Measurements from ENCODE around the gene B4GALNT2.

B4GALNT2 gene

DNA sequence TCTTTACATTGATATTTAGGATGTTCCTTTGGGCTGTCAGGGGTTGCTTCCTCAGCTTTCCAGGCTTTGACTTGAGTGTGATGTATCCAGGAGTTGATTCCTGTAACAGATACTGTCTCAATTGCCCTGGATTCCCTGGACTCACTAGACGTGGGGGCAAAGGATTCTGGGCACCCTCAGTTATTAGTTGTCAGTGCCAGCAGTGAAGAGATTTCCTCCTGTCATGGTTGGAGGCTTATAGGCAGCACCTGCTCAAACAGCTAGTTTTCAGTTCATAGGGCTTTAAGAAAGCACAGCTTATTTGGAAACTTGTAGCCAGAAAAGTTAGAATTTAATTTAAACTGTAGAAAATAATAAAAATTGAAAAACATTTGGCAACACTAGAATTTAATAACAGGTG is 9.5 kb upstream of the B4GALNT2 start:
- no peak for TF ChIP-seq TCF12 (IDR thresholded peaks at IDR 0.05; ENCODE audit: low read depth)
- TF ChIP-seq, protein P1, sequence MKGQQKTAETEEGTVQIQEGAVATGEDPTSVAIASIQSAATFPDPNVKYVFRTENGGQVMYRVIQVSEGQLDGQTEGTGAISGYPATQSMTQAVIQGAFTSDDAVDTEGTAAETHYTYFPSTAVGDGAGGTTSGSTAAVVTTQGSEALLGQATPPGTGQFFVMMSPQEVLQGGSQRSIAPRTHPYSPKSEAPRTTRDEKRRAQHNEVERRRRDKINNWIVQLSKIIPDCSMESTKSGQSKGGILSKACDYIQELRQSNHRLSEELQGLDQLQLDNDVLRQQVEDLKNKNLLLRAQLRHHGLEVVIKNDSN (IDR thresholded peaks at IDR 0.05), result no peak
- TF ChIP-seq RAD21 (IDR thresholded peaks at IDR 0.05; ENCODE audit: low read depth), result no peak
- no peak for TF ChIP-seq YY1 (IDR thresholded peaks at IDR 0.05; ENCODE audit: low read depth)
- TF ChIP-seq NFIC (IDR thresholded peaks at IDR 0.05), result no peak
- TF ChIP-seq CEBPB (IDR thresholded peaks at IDR 0.05), result no peak
- TF ChIP-seq EGR1 (IDR thresholded peaks at IDR 0.05), result no peak
- TF ChIP-seq TAF1 (IDR thresholded peaks at IDR 0.05; ENCODE audit: low read depth), result no peak
- TF ChIP-seq ZBTB7A (IDR thresholded peaks at IDR 0.05; ENCODE audit: low read depth), result no peak
- no peak for TF ChIP-seq CREB1 (IDR thresholded peaks at IDR 0.05; ENCODE audit: low read depth)
- TF ChIP-seq, protein P2, sequence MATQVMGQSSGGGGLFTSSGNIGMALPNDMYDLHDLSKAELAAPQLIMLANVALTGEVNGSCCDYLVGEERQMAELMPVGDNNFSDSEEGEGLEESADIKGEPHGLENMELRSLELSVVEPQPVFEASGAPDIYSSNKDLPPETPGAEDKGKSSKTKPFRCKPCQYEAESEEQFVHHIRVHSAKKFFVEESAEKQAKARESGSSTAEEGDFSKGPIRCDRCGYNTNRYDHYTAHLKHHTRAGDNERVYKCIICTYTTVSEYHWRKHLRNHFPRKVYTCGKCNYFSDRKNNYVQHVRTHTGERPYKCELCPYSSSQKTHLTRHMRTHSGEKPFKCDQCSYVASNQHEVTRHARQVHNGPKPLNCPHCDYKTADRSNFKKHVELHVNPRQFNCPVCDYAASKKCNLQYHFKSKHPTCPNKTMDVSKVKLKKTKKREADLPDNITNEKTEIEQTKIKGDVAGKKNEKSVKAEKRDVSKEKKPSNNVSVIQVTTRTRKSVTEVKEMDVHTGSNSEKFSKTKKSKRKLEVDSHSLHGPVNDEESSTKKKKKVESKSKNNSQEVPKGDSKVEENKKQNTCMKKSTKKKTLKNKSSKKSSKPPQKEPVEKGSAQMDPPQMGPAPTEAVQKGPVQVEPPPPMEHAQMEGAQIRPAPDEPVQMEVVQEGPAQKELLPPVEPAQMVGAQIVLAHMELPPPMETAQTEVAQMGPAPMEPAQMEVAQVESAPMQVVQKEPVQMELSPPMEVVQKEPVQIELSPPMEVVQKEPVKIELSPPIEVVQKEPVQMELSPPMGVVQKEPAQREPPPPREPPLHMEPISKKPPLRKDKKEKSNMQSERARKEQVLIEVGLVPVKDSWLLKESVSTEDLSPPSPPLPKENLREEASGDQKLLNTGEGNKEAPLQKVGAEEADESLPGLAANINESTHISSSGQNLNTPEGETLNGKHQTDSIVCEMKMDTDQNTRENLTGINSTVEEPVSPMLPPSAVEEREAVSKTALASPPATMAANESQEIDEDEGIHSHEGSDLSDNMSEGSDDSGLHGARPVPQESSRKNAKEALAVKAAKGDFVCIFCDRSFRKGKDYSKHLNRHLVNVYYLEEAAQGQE (IDR thresholded peaks at IDR 0.05; ENCODE audit: low read depth), result no peak
- TF ChIP-seq FOXM1 (IDR thresholded peaks at IDR 0.05; ENCODE audit: borderline replicate concordance, low read depth), result no peak
- no peak for TF ChIP-seq EP300 (IDR thresholded peaks at IDR 0.05; ENCODE audit: borderline replicate concordance)
- no peak for TF ChIP-seq TEAD4 (IDR thresholded peaks at IDR 0.05)
- TF ChIP-seq, protein P3, sequence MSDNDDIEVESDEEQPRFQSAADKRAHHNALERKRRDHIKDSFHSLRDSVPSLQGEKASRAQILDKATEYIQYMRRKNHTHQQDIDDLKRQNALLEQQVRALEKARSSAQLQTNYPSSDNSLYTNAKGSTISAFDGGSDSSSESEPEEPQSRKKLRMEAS (IDR thresholded peaks at IDR 0.05), result no peak

DNA sequence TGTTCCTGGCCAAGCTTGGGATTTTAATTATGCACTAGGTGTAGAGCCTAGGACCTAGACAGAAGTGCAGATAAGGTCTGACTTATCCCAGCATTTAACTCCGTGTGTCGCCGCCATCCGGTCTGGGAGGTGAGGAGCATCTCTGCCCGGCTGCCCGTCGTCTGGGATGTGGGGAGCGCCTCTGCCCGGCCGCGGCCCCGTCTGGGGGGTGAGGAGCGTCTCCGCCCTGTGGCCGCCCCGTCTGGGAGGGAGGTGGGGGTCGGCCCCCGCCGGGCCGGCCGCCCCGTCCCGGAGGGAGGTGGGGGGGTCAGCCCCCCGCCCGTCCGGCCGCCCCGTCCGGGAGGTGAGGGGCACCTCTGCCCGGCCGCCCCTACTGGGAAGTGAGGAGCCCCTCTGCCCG is 7.1 kb upstream of the B4GALNT2 start:
- TF ChIP-seq, protein P3 (IDR thresholded peaks at IDR 0.05), result no peak
- TF ChIP-seq TAF1 (IDR thresholded peaks at IDR 0.05; ENCODE audit: low read depth) (no peak), CREB1 (IDR thresholded peaks at IDR 0.05; ENCODE audit: low read depth) (no peak), CEBPB (IDR thresholded peaks at IDR 0.05) (no peak), EGR1 (IDR thresholded peaks at IDR 0.05) (no peak), NFIC (IDR thresholded peaks at IDR 0.05) (no peak), TEAD4 (IDR thresholded peaks at IDR 0.05) (no peak), RAD21 (IDR thresholded peaks at IDR 0.05; ENCODE audit: low read depth) (no peak), ZBTB7A (IDR thresholded peaks at IDR 0.05; ENCODE audit: low read depth) (no peak), EP300 (IDR thresholded peaks at IDR 0.05; ENCODE audit: borderline replicate concordance) (no peak), TCF12 (IDR thresholded peaks at IDR 0.05; ENCODE audit: low read depth) (no peak), YY1 (IDR thresholded peaks at IDR 0.05; ENCODE audit: low read depth) (no peak)
- TF ChIP-seq, protein P2 (IDR thresholded peaks at IDR 0.05; ENCODE audit: low read depth), result no peak
- TF ChIP-seq, protein P1 (IDR thresholded peaks at IDR 0.05), result no peak

DNA sequence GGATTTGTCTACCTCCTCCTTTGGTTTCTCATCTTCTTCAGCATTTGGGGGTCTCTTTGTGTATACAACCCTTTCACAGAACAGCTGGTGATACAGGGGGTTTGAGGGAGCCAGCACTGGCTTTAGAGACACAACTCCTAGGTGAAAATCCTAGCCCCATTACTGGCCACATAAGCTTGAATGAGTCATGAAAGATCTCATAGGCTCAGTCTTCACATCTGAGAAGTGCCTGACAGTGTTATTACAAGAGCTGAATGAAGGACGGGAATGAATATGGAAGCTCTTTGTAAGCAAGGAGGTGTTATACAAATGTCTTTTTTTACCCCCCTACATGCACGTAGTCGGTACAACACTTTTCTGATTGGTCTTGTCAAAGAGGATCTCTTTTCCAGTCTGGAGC is 1.7 kb upstream of the B4GALNT2 start:
- no peak for TF ChIP-seq TAF1 (IDR thresholded peaks at IDR 0.05; ENCODE audit: low read depth)

DNA sequence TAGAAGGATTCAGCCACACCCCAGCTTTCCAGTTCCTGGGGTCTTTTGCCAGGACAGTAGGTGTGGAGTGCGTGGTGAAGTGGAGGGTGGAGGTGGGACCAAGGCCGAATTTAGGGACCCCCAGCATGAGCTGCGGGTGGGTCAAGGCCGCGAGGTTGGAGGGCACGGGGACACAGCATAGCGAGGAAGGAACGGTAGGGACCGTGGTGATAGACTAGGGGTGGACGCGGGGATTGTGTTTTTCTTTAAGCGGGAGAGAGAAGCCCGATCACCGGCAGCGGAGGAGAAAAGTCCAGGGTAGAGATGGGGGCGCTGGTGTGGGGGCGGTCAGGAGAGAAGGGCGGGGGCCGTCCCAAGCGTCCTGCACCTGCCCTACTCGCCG is 261 bp upstream of the B4GALNT2 start:
- TF ChIP-seq, protein P3 (IDR thresholded peaks at IDR 0.05), result no peak
- no peak for TF ChIP-seq TAF1 (IDR thresholded peaks at IDR 0.05; ENCODE audit: low read depth)
- no peak for TF ChIP-seq TCF12 (IDR thresholded peaks at IDR 0.05; ENCODE audit: low read depth)
- TF ChIP-seq EP300 (IDR thresholded peaks at IDR 0.05; ENCODE audit: borderline replicate concordance), result no peak
- TF ChIP-seq NFIC (IDR thresholded peaks at IDR 0.05), result no peak
- no peak for TF ChIP-seq CEBPB (IDR thresholded peaks at IDR 0.05)
- TF ChIP-seq FOXM1 (IDR thresholded peaks at IDR 0.05; ENCODE audit: borderline replicate concordance, low read depth), result no peak
- TF ChIP-seq EGR1 (IDR thresholded peaks at IDR 0.05), result no peak

DNA sequence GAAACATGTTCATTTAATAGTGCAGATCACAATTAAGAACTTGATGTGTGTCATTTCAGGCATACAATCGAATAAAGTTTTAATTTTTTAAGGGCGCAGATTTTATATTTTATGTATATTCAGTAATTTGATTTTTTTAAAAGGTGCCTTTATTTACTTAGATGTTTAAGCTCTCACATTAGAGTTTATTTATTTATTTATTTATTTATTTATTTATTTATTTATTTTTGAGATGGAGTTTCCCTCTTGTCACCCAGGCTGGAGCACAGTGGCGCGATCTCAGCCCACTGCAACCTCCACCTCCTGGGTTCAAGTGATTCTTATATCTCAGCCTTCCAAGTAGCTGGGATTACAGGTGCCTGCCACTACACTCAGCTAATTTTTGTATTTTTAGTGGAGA is 3.8 kb downstream of the B4GALNT2 start:
- no peak for TF ChIP-seq CREB1 (IDR thresholded peaks at IDR 0.05; ENCODE audit: low read depth)
- TF ChIP-seq, protein P1 (IDR thresholded peaks at IDR 0.05), result no peak
- TF ChIP-seq EGR1 (IDR thresholded peaks at IDR 0.05), result no peak
- TF ChIP-seq RAD21 (IDR thresholded peaks at IDR 0.05; ENCODE audit: low read depth), result no peak
- TF ChIP-seq ZBTB7A (IDR thresholded peaks at IDR 0.05; ENCODE audit: low read depth), result no peak
- no peak for TF ChIP-seq YY1 (IDR thresholded peaks at IDR 0.05; ENCODE audit: low read depth)
- no peak for TF ChIP-seq EP300 (IDR thresholded peaks at IDR 0.05; ENCODE audit: borderline replicate concordance)
- TF ChIP-seq NFIC (IDR thresholded peaks at IDR 0.05), result no peak
- TF ChIP-seq TEAD4 (IDR thresholded peaks at IDR 0.05), result no peak
- TF ChIP-seq TAF1 (IDR thresholded peaks at IDR 0.05; ENCODE audit: low read depth), result no peak
- TF ChIP-seq, protein P3 (IDR thresholded peaks at IDR 0.05), result no peak
- TF ChIP-seq, protein P2 (IDR thresholded peaks at IDR 0.05; ENCODE audit: low read depth), result no peak
- TF ChIP-seq CEBPB (IDR thresholded peaks at IDR 0.05), result no peak
- TF ChIP-seq TCF12 (IDR thresholded peaks at IDR 0.05; ENCODE audit: low read depth), result no peak
- TF ChIP-seq FOXM1 (IDR thresholded peaks at IDR 0.05; ENCODE audit: borderline replicate concordance, low read depth), result no peak

Measured in Ishikawa (cell line).